ENCODE measurements around the gene CARMIL1. TPM values are rescaled to one million over a fixed set of nuclear protein-coding genes. Genes with fewer than 3 reads are reported as not detected.

The CARMIL1 gene
- total RNA-seq, 2 donors from 2014 or later: 28.7 to 31.6 TPM

DNA sequence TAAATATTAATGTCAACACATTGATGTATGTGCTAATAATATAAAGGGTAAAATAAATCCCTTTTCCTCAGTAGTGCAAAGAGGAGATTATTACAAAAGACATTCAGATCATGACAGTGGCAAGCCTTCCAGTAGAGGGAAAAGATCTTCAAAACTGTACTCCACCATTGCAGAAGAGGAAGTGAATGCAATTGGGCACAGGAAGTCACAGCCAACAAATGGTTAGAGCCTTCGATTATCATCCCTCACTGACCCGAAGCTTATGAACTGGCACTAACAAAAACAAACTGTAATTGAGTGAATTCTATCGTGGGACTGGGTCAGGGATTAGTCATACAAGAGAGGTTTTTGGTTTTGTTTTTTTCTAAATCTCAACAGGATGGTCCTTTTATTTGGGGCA is 333.5 kb downstream of the CARMIL1 start:
- TF ChIP-seq, protein P1, sequence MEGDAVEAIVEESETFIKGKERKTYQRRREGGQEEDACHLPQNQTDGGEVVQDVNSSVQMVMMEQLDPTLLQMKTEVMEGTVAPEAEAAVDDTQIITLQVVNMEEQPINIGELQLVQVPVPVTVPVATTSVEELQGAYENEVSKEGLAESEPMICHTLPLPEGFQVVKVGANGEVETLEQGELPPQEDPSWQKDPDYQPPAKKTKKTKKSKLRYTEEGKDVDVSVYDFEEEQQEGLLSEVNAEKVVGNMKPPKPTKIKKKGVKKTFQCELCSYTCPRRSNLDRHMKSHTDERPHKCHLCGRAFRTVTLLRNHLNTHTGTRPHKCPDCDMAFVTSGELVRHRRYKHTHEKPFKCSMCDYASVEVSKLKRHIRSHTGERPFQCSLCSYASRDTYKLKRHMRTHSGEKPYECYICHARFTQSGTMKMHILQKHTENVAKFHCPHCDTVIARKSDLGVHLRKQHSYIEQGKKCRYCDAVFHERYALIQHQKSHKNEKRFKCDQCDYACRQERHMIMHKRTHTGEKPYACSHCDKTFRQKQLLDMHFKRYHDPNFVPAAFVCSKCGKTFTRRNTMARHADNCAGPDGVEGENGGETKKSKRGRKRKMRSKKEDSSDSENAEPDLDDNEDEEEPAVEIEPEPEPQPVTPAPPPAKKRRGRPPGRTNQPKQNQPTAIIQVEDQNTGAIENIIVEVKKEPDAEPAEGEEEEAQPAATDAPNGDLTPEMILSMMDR (conservative IDR thresholded peaks at IDR 0.05): no peak
- Histone ChIP-seq H3K4me3 (ENCODE audit: low read length) (no peak overlapping the region), H3K27me3 (ENCODE audit: control insufficient read depth, insufficient read depth, low read length, poor library complexity, severe bottlenecking) (no peaks in the 10 kb centered on the region), H3K4me1 (ENCODE audit: control insufficient read depth, insufficient read depth, low read length) (no peaks in the 10 kb centered on the region), H3K36me3 (ENCODE audit: control insufficient read depth, insufficient read depth, low read length) (peaks cover 29% of the 10 kb centered on the region), H3K27ac (ENCODE audit: low read depth, low read length) (no peak overlapping the region), H3K9me3 (ENCODE audit: control insufficient read depth, low read length) (no peaks in the 10 kb centered on the region), H3K9ac (ENCODE audit: extremely low read depth, low read length, poor library complexity, severe bottlenecking) (no peak overlapping the region)
- Mint-ChIP-seq H3K4me3 (no peak overlapping the region), H3K9me3 (no peaks in the 10 kb centered on the region), H3K36me3 (ENCODE audit: low read depth) (peaks cover 28% of the 10 kb centered on the region), H3K27me3 (ENCODE audit: insufficient read depth) (no peaks in the 10 kb centered on the region), H3K27ac (no peak overlapping the region), H3K4me1 (no peaks in the 10 kb centered on the region)
- 90 to 100% methylated on average over 1 to 3 of the region's 3 CpGs for WGBS, 2 experiments (ENCODE audit: insufficient coverage in 1 of 2, insufficient read length in 1 of 2)
- DNase-seq: no peak

DNA sequence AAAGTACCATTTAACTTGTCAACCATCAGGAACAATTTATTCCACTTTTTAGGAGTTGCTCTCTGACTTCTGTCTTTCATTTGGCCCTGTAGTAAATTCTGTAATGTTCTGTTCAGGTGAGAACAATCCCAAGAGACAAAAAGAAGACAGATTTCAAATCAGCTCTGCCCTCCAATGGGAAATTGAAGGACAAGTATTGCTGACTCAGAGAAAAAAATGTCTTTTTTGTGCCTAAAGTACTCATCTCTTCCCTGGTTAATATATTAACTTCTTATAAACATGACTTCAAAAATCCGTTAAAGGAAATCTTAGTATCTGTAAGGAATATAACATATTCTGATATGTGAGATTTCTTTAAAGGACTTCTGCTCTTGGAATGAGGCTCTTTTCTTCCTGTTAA is 334.2 kb downstream of the CARMIL1 start:
- no peaks in the 10 kb centered on the region for H3K4me1 Mint-ChIP-seq
- no peak overlapping the region for H3K4me3 ChIP-seq (ENCODE audit: low read length)
- H3K9me3 Mint-ChIP-seq: no peaks in the 10 kb centered on the region
- no peak overlapping the region for H3K4me3 Mint-ChIP-seq
- TF ChIP-seq, protein P1 (conservative IDR thresholded peaks at IDR 0.05): no peak
- peaks cover 24% of the 10 kb centered on the region for H3K36me3 Mint-ChIP-seq (ENCODE audit: low read depth)
- H3K27me3 Mint-ChIP-seq (ENCODE audit: insufficient read depth): no peaks in the 10 kb centered on the region
- H3K9ac ChIP-seq (ENCODE audit: extremely low read depth, low read length, poor library complexity, severe bottlenecking): no peak overlapping the region
- H3K9me3 ChIP-seq (ENCODE audit: control insufficient read depth, low read length): no peaks in the 10 kb centered on the region
- H3K27me3 ChIP-seq (ENCODE audit: control insufficient read depth, insufficient read depth, low read length, poor library complexity, severe bottlenecking): no peaks in the 10 kb centered on the region
- WGBS, 2 experiments (ENCODE audit: insufficient coverage in 1 of 2, insufficient read length in 1 of 2): 67% methylated on average over 1 of the region's 1 CpG; no CpG with 5 or more reads in 1 of the 2 experiments
- H3K27ac Mint-ChIP-seq: no peak overlapping the region
- DNase-seq: no peak
- no peak overlapping the region for H3K27ac ChIP-seq (ENCODE audit: low read depth, low read length)
- peaks cover 29% of the 10 kb centered on the region for H3K36me3 ChIP-seq (ENCODE audit: control insufficient read depth, insufficient read depth, low read length)
- no peaks in the 10 kb centered on the region for H3K4me1 ChIP-seq (ENCODE audit: control insufficient read depth, insufficient read depth, low read length)

DNA sequence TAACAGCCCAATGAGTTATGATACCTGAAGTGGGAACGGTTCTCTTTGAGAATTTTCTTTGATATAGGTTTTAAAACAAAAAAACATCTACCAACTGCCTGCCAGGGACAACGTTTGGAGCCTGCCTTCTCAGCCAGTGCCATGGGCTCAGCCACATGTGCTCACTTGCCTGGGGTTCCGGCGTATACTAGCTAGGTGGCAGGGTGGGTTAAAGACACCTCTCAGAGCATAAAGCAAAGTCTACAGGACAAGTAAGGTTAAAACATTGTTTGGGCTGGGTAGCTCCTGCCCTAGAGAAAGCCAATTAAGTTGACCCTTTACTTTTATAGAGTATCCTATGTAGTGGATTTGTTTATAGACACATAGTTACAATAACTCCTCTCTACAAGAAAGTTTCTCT is 334.9 kb downstream of the CARMIL1 start:
- Histone ChIP-seq H3K4me1 (ENCODE audit: control insufficient read depth, insufficient read depth, low read length) (no peaks in the 10 kb centered on the region), H3K27me3 (ENCODE audit: control insufficient read depth, insufficient read depth, low read length, poor library complexity, severe bottlenecking) (no peaks in the 10 kb centered on the region), H3K9ac (ENCODE audit: extremely low read depth, low read length, poor library complexity, severe bottlenecking) (no peak overlapping the region), H3K27ac (ENCODE audit: low read depth, low read length) (no peak overlapping the region), H3K9me3 (ENCODE audit: control insufficient read depth, low read length) (no peaks in the 10 kb centered on the region), H3K36me3 (ENCODE audit: control insufficient read depth, insufficient read depth, low read length) (peaks cover 29% of the 10 kb centered on the region), H3K4me3 (ENCODE audit: low read length) (no peak overlapping the region)
- Mint-ChIP-seq H3K27ac (no peak overlapping the region), H3K4me3 (no peak overlapping the region), H3K4me1 (no peaks in the 10 kb centered on the region), H3K27me3 (ENCODE audit: insufficient read depth) (no peaks in the 10 kb centered on the region), H3K9me3 (no peaks in the 10 kb centered on the region), H3K36me3 (ENCODE audit: low read depth) (peaks cover 19% of the 10 kb centered on the region)
- 89% methylated on average over 4 of the region's 4 CpGs; no CpG with 5 or more reads in 1 of the 2 experiments for WGBS, 2 experiments (ENCODE audit: insufficient coverage in 1 of 2, insufficient read length in 1 of 2)
- no peak for DNase-seq
- TF ChIP-seq, protein P1 (conservative IDR thresholded peaks at IDR 0.05): peak; percentile 41

All from endodermal cell (in vitro differentiated cells).